HepG2 (cell line): ENCODE measurements around the gene UTP11. TPM values are rescaled to one million over a fixed set of nuclear protein-coding genes. Genes with fewer than 3 reads are reported as not detected.

Source experiments
- ATAC-seq: fragments of 200-7000 bp; cut with Tn5 transposase; 3 replicates; pipeline ENCODE4 v1.9.1; 2020; ENCODE audit warnings: mild to moderate bottlenecking, moderate library complexity
- BruUV-seq: library from RNA; stranded (reverse); fragments of 400-500 nt; replicated peaks from 2 replicates; lab custom pipeline; 2021; lab: Mats Ljungman, UMichigan
- CTCF ChIA-PET: fragments of 300-600 bp; formaldehyde crosslinking; extraction: SDS; loops from one replicate; lab custom pipeline; 2021; ENCODE audit warnings: low total read pairs, inconsistent platforms, low intra/inter-chr PET ratio; lab: Yijun Ruan, JAX
- POLR2A ChIA-PET: fragments of 350-600 bp; sonication (Branson Sonifier 250); formaldehyde crosslinking; loops from one replicate; lab custom pipeline; 2020; ENCODE audit warnings: antibody characterized with exemption, inconsistent platforms; lab: Yijun Ruan, JAX
- DNase-seq: peaks from one replicate; pipeline ENCODE4 v3.0.0-alpha.2; 2015; ENCODE audit warnings: low spot score
- FAIRE-seq: peaks from 3 replicates; lab custom pipeline; 2011; peaks lifted over from hg19 to GRCh38; lab: Jason Lieb, UNC
- H2AFZ ChIP-seq: one replicate; pipeline ENCODE4 v1.6.1; 2011; ENCODE audit warnings: low read length, inconsistent platforms
- H3K27ac ChIP-seq: fragments of 300-600 bp; 3 replicates; pipeline ENCODE4 v1.8.0; 2011; ENCODE audit warnings: mixed run types, mild to moderate bottlenecking, mixed read lengths, low read length, inconsistent platforms; ENCODE audit not compliant: insufficient read depth; ENCODE audit errors: extremely low read length
- H3K27me3 ChIP-seq, 2 experiments: fragments of 200-600 bp in 1 of 2; 2 replicates in 1 of 2; 3 replicates in 1 of 2; pipeline versions ENCODE4 v1.6.0 to v1.8.0; 2011; ENCODE audit warnings: low read length in 2 of 2, mild to moderate bottlenecking in 2 of 2, moderate library complexity in 2 of 2, inconsistent platforms in 1 of 2; ENCODE audit not compliant: insufficient read depth in 2 of 2, control insufficient read depth in 1 of 2
- H3K36me3 ChIP-seq, 2 experiments: fragments of 200-600 bp in 1 of 2; replicated peaks in 1 of 2; 2 replicates in 1 of 2; 3 replicates in 1 of 2; pipeline versions ENCODE4 v1.5.1 to v1.8.0; 2011; ENCODE audit warnings: low read length in 2 of 2, inconsistent platforms in 1 of 2; ENCODE audit not compliant: insufficient read depth in 2 of 2, control insufficient read depth in 1 of 2
- H3K4me1 ChIP-seq: 2 replicates; pipeline ENCODE4 v1.5.1; 2012; ENCODE audit warnings: low read length, inconsistent platforms; ENCODE audit not compliant: insufficient read depth
- H3K4me2 ChIP-seq: 2 replicates; pipeline ENCODE4 v1.6.0; 2011; ENCODE audit warnings: low read depth, low read length, inconsistent platforms
- H3K4me3 ChIP-seq, 3 experiments: fragments of 200-600 bp in 1 of 3; sonication (generic), shearing (Covaris generic) in 1 of 3; replicated peaks in 1 of 3; 2 replicates each; pipeline ENCODE4 v1.5.1; 2011 to 2016; ENCODE audit warnings: low read length in 3 of 3, inconsistent platforms in 2 of 3, low read depth in 2 of 3, mild to moderate bottlenecking in 2 of 3, control low read depth in 1 of 3, mixed read lengths in 1 of 3; ENCODE audit not compliant: insufficient read depth in 1 of 3
- H3K79me2 ChIP-seq: one replicate; pipeline ENCODE4 v1.6.1; 2011; ENCODE audit warnings: low read length, inconsistent platforms; ENCODE audit not compliant: insufficient read depth
- H3K9ac ChIP-seq: 2 replicates; pipeline ENCODE4 v1.6.0; 2011; ENCODE audit warnings: mild to moderate bottlenecking, low read depth, low read length, inconsistent platforms; ENCODE audit not compliant: insufficient read depth
- H3K9me3 ChIP-seq: 2 replicates; pipeline ENCODE4 v1.5.1; 2012; ENCODE audit warnings: mild to moderate bottlenecking, low read length
- H4K20me1 ChIP-seq: 2 replicates; pipeline ENCODE4 v1.6.0; 2011; ENCODE audit warnings: inconsistent platforms, mild to moderate bottlenecking, low read length, moderate library complexity; ENCODE audit not compliant: insufficient read depth
- FOXK1 ChIP-seq: sonication (generic); formaldehyde crosslinking; IDR thresholded peaks from 2 replicates; pipeline ENCODE4 v1.4.0; 2020; ENCODE audit warnings: low read depth, missing genetic modification reagents, borderline replicate concordance
- MTA3 ChIP-seq: sonication (generic); formaldehyde crosslinking; IDR thresholded peaks from 2 replicates; pipeline ENCODE4 v1.4.0; 2020; ENCODE audit warnings: missing genetic modification reagents
- RFX5 ChIP-seq: IDR thresholded peaks from 2 replicates; pipeline ENCODE4 v1.6.1; 2011; ENCODE audit warnings: low read depth, low read length, improper control_type of control experiment
- TBX2 ChIP-seq: sonication (generic); formaldehyde crosslinking; IDR thresholded peaks from 2 replicates; pipeline ENCODE4 v1.5.0; 2020; ENCODE audit warnings: missing genetic modification reagents, mild to moderate bottlenecking, borderline replicate concordance
- ZNF121 ChIP-seq: sonication (generic); formaldehyde crosslinking; IDR thresholded peaks from 2 replicates; pipeline ENCODE4 v1.5.0; 2020; ENCODE audit warnings: mild to moderate bottlenecking, missing genetic modification reagents
- ZNF160 ChIP-seq: sonication (generic); formaldehyde crosslinking; IDR thresholded peaks from 2 replicates; pipeline ENCODE4 v1.8.0; 2022; ENCODE audit warnings: mild to moderate bottlenecking, inconsistent platforms, missing genetic modification reagents
- ZNF292 ChIP-seq: sonication (generic); formaldehyde crosslinking; IDR thresholded peaks from 2 replicates; pipeline ENCODE4 v1.8.1; 2022; ENCODE audit warnings: mild to moderate bottlenecking, low read depth, missing genetic modification reagents, borderline replicate concordance
- WGBS: methylation state at CpG from one replicate; pipeline ENCODE4 v1.1.6; 2017; ENCODE audit warnings: low lambda C conversion rate; 5-methylcytosine and 5-hydroxymethylcytosine counted together
- in situ Hi-C: cut with HindIII; loops from 2 replicates; pipeline ENCODE4 v1.10.0; 2017; ENCODE audit warnings: low pct_unique_long_range_greater_than_20kb; ENCODE audit not compliant: extremely low pct_ligation_motif_present
- intact Hi-C: fragments of 100-400 bp; cut with micrococcal nuclease; formaldehyde crosslinking; loops from one replicate; pipeline ENCODE4 v1.10.0; 2022; ENCODE audit not compliant: unreplicated experiment
- polyA plus RNA-seq, 8 experiments: library from polyadenylated mRNA; depleted of rRNA in 3 of 8; stranded (reverse) in 7 of 8; unstranded in 1 of 8; fragments of >200 nt; fragmentation: Illumina TruSeq in 4 of 8; extraction: Trizol in 4 of 8; gene quantifications; 2 replicates each; pipeline versions ENCODE4 v1.2.1 to v1.2.3, GENCODE V29; 2011 to 2016; ENCODE audit warnings: low read depth in 4 of 8, missing spikeins in 1 of 8, mixed read lengths in 1 of 8; ENCODE audit not compliant: insufficient read depth in 1 of 8
- total RNA-seq, 5 experiments: library from RNA; depleted of rRNA; stranded (reverse); fragments of >200 nt; fragmentation: Illumina TruSeq; extraction: Trizol; gene quantifications; 2 replicates each; pipeline ENCODE4 v1.2.3, GENCODE V29; 2016; ENCODE audit warnings: low read depth in 1 of 5
- TF ChIP-seq, protein P1 (sequence below): sonication (generic); formaldehyde crosslinking; IDR thresholded peaks from 2 replicates; pipeline ENCODE4 v1.4.0; 2020; ENCODE audit warnings: missing genetic modification reagents
- TF ChIP-seq, protein P2 (sequence below): fragments of 450-650 bp; IDR thresholded peaks from 2 replicates; pipeline ENCODE4 v1.6.1; 2016

Gene UTP11
- total and polyA plus RNA-seq, 2 of the 13 experiments (the other 11 are each of a cell fraction or from before 2014, with no cell fraction given) = 13.5 to 44.8 TPM

DNA sequence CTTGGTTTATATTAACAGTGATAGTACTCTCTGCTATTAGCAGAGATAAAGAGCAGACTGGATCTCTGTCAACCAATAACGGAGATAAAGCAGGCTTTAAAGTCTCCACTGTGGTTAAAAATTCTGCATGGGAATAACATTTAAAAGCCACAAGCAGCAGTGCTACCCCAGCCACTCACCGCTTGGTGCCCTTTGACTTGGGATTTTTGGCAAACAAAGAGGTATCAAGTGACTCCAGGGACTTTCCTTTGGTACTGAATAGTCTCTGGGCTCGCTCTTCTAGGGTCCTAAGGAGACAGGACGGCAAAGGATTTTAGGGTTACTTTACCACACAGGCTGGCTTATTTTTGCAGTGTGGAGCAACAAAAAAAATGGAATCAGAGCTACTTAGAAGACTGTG is 34.0 kb upstream of the UTP11 start:
- BruUV-seq = no TSS peak
- WGBS = 95% methylated on average over 4 of the region's 4 CpGs
- no peak overlapping the region for H3K4me3 ChIP-seq
- no peak overlapping the region for H3K27ac ChIP-seq
- CTCF ChIA-PET = no interaction called here
- POLR2A ChIA-PET = no interaction called here
- H3K27me3 ChIP-seq = no peaks in the 10 kb centered on the region
- H4K20me1 ChIP-seq = no peaks in the 10 kb centered on the region
- no peaks in the 10 kb centered on the region for H3K4me1 ChIP-seq
- H3K36me3 ChIP-seq = peaks cover 20 to 73% of the 10 kb centered on the region in 2 experiments
- in situ Hi-C loops = loop anchor here (5.0 kb wide), 1 partner anchor 86 kb away; no protein-coding TSS in a partner anchor
- DNase-seq = no peak
- no peaks in the 10 kb centered on the region for H3K9me3 ChIP-seq
- H3K79me2 ChIP-seq = no peaks in the 10 kb centered on the region
- TF ChIP-seq ZNF292 (CRISPR knock-in tag) = no peak
- no peak for TF ChIP-seq TBX2 (CRISPR knock-in tag)
- TF ChIP-seq FOXK1 (CRISPR knock-in tag) = no peak
- TF ChIP-seq RFX5 = no peak
- TF ChIP-seq, protein P1, sequence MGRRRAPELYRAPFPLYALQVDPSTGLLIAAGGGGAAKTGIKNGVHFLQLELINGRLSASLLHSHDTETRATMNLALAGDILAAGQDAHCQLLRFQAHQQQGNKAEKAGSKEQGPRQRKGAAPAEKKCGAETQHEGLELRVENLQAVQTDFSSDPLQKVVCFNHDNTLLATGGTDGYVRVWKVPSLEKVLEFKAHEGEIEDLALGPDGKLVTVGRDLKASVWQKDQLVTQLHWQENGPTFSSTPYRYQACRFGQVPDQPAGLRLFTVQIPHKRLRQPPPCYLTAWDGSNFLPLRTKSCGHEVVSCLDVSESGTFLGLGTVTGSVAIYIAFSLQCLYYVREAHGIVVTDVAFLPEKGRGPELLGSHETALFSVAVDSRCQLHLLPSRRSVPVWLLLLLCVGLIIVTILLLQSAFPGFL (CRISPR knock-in tag) = no peak
- TF ChIP-seq, all 625 proteins: peak for 0
- H3K4me2 ChIP-seq = no peak overlapping the region
- H2AFZ ChIP-seq = no peak overlapping the region
- ATAC-seq (no peak), FAIRE-seq (no peak)
- intact Hi-C loops = no loop called here
- H3K9ac ChIP-seq = no peak overlapping the region

DNA sequence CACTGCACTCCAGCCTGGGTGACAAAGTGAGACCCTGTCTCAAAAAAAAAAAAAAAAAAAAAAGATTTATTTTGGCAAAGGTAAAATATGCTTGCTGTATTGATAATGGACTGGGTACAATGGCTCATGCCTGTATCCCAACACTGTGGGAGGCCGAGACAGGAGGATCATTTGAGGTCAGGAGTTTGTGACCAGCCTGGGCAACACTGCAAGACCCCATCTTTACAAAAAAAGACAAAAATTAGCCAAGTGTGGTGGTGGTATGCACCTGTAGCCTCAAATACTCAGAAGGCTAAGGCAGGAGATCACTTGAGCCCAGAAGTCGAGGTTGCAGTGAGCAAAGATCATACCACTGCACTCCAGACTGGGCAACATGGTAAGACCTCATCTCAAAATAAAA is 29.0 kb upstream of the UTP11 start:
- H2AFZ ChIP-seq = no peak overlapping the region
- ATAC-seq (no peak), DNase-seq (no peak)
- ChIA-PET CTCF (no interaction called here), POLR2A (no interaction called here)
- in situ Hi-C loops = no loop called here
- no peak overlapping the region for H3K9ac ChIP-seq
- H3K27me3 ChIP-seq = no peaks in the 10 kb centered on the region
- 92% methylated on average over 2 of the region's 2 CpGs for WGBS
- TF ChIP-seq ZNF160 = no peak
- TF ChIP-seq ZNF121 (CRISPR knock-in tag) = peak; percentile 59; the same call in 1 of the 2 replicates
- TF ChIP-seq, protein P2, sequence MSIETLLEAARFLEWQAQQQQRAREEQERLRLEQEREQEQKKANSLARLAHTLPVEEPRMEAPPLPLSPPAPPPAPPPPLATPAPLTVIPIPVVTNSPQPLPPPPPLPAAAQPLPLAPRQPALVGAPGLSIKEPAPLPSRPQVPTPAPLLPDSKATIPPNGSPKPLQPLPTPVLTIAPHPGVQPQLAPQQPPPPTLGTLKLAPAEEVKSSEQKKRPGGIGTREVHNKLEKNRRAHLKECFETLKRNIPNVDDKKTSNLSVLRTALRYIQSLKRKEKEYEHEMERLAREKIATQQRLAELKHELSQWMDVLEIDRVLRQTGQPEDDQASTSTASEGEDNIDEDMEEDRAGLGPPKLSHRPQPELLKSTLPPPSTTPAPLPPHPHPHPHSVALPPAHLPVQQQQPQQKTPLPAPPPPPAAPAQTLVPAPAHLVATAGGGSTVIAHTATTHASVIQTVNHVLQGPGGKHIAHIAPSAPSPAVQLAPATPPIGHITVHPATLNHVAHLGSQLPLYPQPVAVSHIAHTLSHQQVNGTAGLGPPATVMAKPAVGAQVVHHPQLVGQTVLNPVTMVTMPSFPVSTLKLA = no peak
- TF ChIP-seq MTA3 (CRISPR knock-in tag) = no peak
- TF ChIP-seq, all 625 proteins: peak for 1
- intact Hi-C loops = no loop called here
- no TSS peak for BruUV-seq
- Histone ChIP-seq H3K79me2 (no peaks in the 10 kb centered on the region), H3K4me2 (no peak overlapping the region), H3K36me3 (peaks cover 18 to 71% of the 10 kb centered on the region in 2 experiments), H3K4me1 (peaks cover 16% of the 10 kb centered on the region), H3K9me3 (no peaks in the 10 kb centered on the region), H3K27ac (no peak overlapping the region), H4K20me1 (peaks cover 8% of the 10 kb centered on the region; the same call in 1 of the 2 replicates), H3K4me3 (no peak overlapping the region)
- no peak for FAIRE-seq
